HG03439 (cell line): ENCODE results near the gene TBC1D2.
"Not testable (repeated sequence)": the region's sequence is repeated elsewhere in the genome, so short reads cannot be mapped to it uniquely, and the experiment has no call there.

ENCODE experiments used
- ATAC-seq: cut with Tn5 transposase; IDR thresholded peaks from one replicate; pipeline ENCODE4 v1.9.1; 2021; ENCODE audit warnings: mild to moderate bottlenecking, moderate library complexity; ENCODE audit not compliant: unreplicated experiment

Gene TBC1D2

GRCh38 chr9:98255578-98256296 is at the start of gene TBC1D2:
Gene TBC1D2, minus strand, starts transcription at chr9:98255649. Its CDS starts 108 bp downstream, at chr9:98255541.
- peak; percentile 94 for ATAC-seq

- ATAC-seq = no peak
These were observed 48.9 kb upstream of the TBC1D2 start for GRCh38 chr9:98304381-98304780.

- no peak for ATAC-seq
These were observed 48.2 kb upstream of the TBC1D2 start for GRCh38 chr9:98303633-98304125.

- no peak for ATAC-seq
These were observed 47.6 kb upstream of the TBC1D2 start for GRCh38 chr9:98302938-98303632.

GRCh38 chr9:98302150-98302549 is 46.7 kb upstream of the TBC1D2 start:
- ATAC-seq = no peak

GRCh38 chr9:98300611-98301010 is 45.2 kb upstream of the TBC1D2 start:
- ATAC-seq = no peak

GRCh38 chr9:98298476-98298875 is 43.0 kb upstream of the TBC1D2 start:
- no peak for ATAC-seq

GRCh38 chr9:98295824-98296223 is 40.4 kb upstream of the TBC1D2 start:
- ATAC-seq = no peak

GRCh38 chr9:98291820-98292219 is 36.4 kb upstream of the TBC1D2 start:
- ATAC-seq = no peak

GRCh38 chr9:98290411-98290810 is 35.0 kb upstream of the TBC1D2 start:
- ATAC-seq = no peak

- ATAC-seq = no peak
These were observed 34.3 kb upstream of the TBC1D2 start for GRCh38 chr9:98289614-98290201.

- no peak for ATAC-seq
These were observed 33.4 kb upstream of the TBC1D2 start for GRCh38 chr9:98288881-98289280.

GRCh38 chr9:98287384-98287783 is 31.9 kb upstream of the TBC1D2 start:
- no peak for ATAC-seq

- ATAC-seq = no peak
These were observed 30.0 kb upstream of the TBC1D2 start for GRCh38 chr9:98285446-98285845.

- no peak for ATAC-seq
These were observed 29.3 kb upstream of the TBC1D2 start for GRCh38 chr9:98284754-98285153.

- not testable (repeated sequence) for ATAC-seq
These were observed 27.7 kb upstream of the TBC1D2 start for GRCh38 chr9:98283143-98283542.

- no peak for ATAC-seq
These were observed 25.8 kb upstream of the TBC1D2 start for GRCh38 chr9:98281281-98281680.

- no peak for ATAC-seq
These were observed 25.1 kb upstream of the TBC1D2 start for GRCh38 chr9:98280574-98280973.

GRCh38 chr9:98280162-98280561 is 24.7 kb upstream of the TBC1D2 start:
- no peak for ATAC-seq

- ATAC-seq = no peak
These were observed 21.5 kb upstream of the TBC1D2 start for GRCh38 chr9:98276907-98277469.

GRCh38 chr9:98275159-98275558 is 19.7 kb upstream of the TBC1D2 start:
- no peak for ATAC-seq

GRCh38 chr9:98272083-98272482 is 16.6 kb upstream of the TBC1D2 start:
- no peak for ATAC-seq
